AG09309 (cell line): ENCODE measurements around the gene GRHL3.

Experiments used
- DNase-seq: peaks from one replicate; pipeline ENCODE4 v3.0.0-alpha.2; 2010; ENCODE audit warnings: low read depth
- H3K4me3 ChIP-seq: 2 replicates; pipeline ENCODE4 v1.5.1; 2011; ENCODE audit warnings: mild to moderate bottlenecking, low read depth, low read length, moderate library complexity; ENCODE audit not compliant: control insufficient read depth
- CTCF ChIP-seq: IDR thresholded peaks from 2 replicates; pipeline ENCODE4 v1.5.1; 2011; ENCODE audit warnings: mild to moderate bottlenecking, low read depth, low read length, inconsistent platforms; ENCODE audit not compliant: insufficient read depth, control insufficient read depth; ENCODE audit errors: missing control alignments

GRHL3 gene

DNA sequence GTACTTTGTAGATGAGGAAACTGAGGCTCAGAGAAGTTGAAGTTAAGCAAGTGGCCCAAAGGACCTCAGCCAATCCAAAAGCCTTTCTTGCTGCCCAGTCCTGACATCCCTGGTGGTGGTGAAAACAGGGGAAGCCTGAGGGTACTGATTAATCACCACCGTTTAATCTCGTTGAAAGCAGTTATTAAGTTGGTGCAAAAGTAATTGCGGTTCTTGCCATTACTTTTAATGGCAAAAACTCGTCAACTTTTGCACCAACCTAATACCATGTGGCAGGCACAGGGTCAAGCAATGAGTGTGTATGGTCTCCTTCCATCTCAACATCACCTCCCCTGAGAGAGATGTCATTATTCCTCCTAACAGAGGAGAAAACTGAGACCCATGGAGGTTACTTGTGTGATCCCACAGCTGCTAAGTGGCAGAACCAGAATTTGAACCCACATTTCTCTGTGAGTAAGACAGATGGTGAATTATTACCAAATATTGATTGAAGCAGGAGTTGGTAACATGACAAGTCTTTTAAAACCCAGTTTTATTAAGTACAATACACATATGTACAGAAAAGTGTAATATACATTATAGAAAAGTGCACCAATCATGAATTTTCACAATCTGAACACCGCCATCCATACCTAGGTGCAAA lies 39.4 kb upstream of the GRHL3 start:
- no peak for TF ChIP-seq CTCF
- DNase-seq: no peak
- no peak overlapping the region for H3K4me3 ChIP-seq

- no peak for TF ChIP-seq CTCF
- DNase-seq: no peak
- no peak overlapping the region for H3K4me3 ChIP-seq
Observed at GRCh38 chr1:24281591-24281990, 37.6 kb upstream of the GRHL3 start.

DNA sequence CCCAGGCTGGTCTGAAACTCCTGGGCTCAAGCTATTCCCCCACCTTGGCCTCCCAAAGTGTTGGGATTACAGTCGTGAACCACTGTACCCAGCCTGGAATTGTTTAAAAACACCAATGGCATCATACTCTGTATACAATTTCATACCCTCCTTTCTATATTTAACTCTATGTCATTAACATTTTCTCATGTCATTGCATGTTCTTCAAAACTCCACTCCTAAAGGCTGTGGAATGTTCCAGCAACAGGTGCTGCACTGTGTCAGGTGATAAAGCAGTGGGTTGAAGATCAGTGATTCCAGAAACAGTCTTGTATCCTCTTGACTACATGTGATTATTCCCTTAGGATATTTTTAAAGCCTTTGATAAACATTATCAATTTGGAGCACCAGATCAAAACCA lies 36.7 kb upstream of the GRHL3 start:
- DNase-seq: no peak
- H3K4me3 ChIP-seq: no peak overlapping the region
- TF ChIP-seq CTCF: no peak

GRCh38 chr1:24283326-24284155 lies 35.6 kb upstream of the GRHL3 start:
- DNase-seq: no peak
- H3K4me3 ChIP-seq: no peak overlapping the region
- TF ChIP-seq CTCF: no peak

GRCh38 chr1:24284156-24284471 lies 35.0 kb upstream of the GRHL3 start:
- H3K4me3 ChIP-seq: no peak overlapping the region
- no peak for TF ChIP-seq CTCF
- no peak for DNase-seq

- H3K4me3 ChIP-seq: no peak overlapping the region
- no peak for TF ChIP-seq CTCF
- DNase-seq: no peak
Observed at GRCh38 chr1:24285231-24285630, 33.9 kb upstream of the GRHL3 start.
